Measurements from ENCODE around the gene ATP4B.

DNA sequence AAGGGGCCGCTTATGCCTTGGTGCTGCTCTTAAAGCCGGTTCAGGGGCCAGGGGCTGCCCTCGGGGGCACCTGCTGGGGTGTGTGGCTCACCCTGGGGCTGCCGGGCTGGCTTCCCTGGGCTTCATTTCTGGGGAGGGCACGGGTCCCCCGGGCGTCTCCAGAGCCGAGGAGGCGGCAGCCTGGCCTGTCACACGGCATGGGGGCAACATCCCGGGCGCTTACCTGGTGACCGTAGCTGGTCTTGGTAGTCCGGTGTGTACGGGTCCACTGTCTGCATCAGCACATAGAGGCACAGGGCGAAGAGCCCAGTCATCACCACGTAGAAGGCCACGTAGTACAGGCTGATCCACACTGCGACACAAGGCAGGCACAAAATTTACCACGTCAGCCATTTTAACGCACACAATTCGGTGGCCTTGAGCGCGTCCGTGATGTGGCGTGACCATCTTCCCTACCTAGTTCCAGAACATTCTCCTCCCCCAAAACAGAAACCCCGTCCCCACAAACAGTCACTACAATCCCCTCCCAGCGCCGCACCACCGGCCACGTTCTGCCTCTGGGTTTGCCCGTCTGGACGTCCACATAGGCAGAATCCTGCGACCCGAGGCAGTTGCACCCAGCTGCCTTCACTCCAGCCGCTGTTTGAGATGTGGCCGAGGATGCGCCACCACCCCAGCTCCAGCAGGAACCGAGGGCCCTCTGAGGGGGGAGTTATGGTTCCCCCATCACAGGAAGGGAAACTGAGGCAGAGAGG lies 3.2 kb downstream of the ATP4B start:
- TF ChIP-seq, protein P1, sequence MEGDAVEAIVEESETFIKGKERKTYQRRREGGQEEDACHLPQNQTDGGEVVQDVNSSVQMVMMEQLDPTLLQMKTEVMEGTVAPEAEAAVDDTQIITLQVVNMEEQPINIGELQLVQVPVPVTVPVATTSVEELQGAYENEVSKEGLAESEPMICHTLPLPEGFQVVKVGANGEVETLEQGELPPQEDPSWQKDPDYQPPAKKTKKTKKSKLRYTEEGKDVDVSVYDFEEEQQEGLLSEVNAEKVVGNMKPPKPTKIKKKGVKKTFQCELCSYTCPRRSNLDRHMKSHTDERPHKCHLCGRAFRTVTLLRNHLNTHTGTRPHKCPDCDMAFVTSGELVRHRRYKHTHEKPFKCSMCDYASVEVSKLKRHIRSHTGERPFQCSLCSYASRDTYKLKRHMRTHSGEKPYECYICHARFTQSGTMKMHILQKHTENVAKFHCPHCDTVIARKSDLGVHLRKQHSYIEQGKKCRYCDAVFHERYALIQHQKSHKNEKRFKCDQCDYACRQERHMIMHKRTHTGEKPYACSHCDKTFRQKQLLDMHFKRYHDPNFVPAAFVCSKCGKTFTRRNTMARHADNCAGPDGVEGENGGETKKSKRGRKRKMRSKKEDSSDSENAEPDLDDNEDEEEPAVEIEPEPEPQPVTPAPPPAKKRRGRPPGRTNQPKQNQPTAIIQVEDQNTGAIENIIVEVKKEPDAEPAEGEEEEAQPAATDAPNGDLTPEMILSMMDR (conservative IDR thresholded peaks at IDR 0.05; ENCODE audit: low read length): no peak
- TF ChIP-seq EZH2phosphoT487 (IDR thresholded peaks at IDR 0.05; ENCODE audit: borderline replicate concordance): no peak
